Endodermal cell (in vitro differentiated cells): ENCODE data around the gene DCXR. TPM values are rescaled to one million over a fixed set of nuclear protein-coding genes. Genes with fewer than 3 reads are reported as not detected.

ENCODE experiments used
- DNase-seq: peaks from one replicate; pipeline ENCODE4 v3.0.0-alpha.2; 2017
- H3K27ac ChIP-seq: 2 replicates; pipeline ENCODE4 v1.5.1; 2013; ENCODE audit warnings: mild to moderate bottlenecking, low read depth, low read length, moderate library complexity
- H3K27me3 ChIP-seq: 2 replicates; pipeline ENCODE4 v1.6.1; 2013; ENCODE audit warnings: mild to moderate bottlenecking, low read length, moderate library complexity; ENCODE audit not compliant: insufficient read depth, control insufficient read depth, poor library complexity, severe bottlenecking
- H3K36me3 ChIP-seq: 2 replicates; pipeline ENCODE4 v1.7.0; 2013; ENCODE audit warnings: mild to moderate bottlenecking, low read length, moderate library complexity; ENCODE audit not compliant: control insufficient read depth, insufficient read depth
- H3K4me1 ChIP-seq: one replicate; pipeline ENCODE4 v1.7.0; 2013; ENCODE audit warnings: low read length; ENCODE audit not compliant: control insufficient read depth, insufficient read depth
- H3K4me3 ChIP-seq: 2 replicates; pipeline ENCODE4 v1.5.1; 2013; ENCODE audit warnings: mild to moderate bottlenecking, low read length, moderate library complexity
- H3K9ac ChIP-seq: 2 replicates; pipeline ENCODE4 v1.6.1; 2013; ENCODE audit warnings: mild to moderate bottlenecking, low read length, moderate library complexity; ENCODE audit not compliant: poor library complexity, severe bottlenecking; ENCODE audit errors: extremely low read depth
- H3K9me3 ChIP-seq: 2 replicates; pipeline ENCODE4 v1.6.1; 2013; ENCODE audit warnings: mild to moderate bottlenecking, low read length, moderate library complexity; ENCODE audit not compliant: control insufficient read depth
- H3K27ac Mint-ChIP-seq: 2 replicates; pipeline ENCODE4 v1.8.0; 2020; ENCODE audit warnings: mixed read lengths
- H3K27me3 Mint-ChIP-seq: 2 replicates; pipeline ENCODE4 v1.8.0; 2021; ENCODE audit warnings: mild to moderate bottlenecking, mixed read lengths; ENCODE audit not compliant: insufficient read depth
- H3K36me3 Mint-ChIP-seq: 2 replicates; pipeline ENCODE4 v1.8.0; 2020; ENCODE audit warnings: low read depth, mixed read lengths
- H3K4me1 Mint-ChIP-seq: 2 replicates; pipeline ENCODE4 v1.8.0; 2020; ENCODE audit warnings: mixed read lengths
- H3K4me3 Mint-ChIP-seq: 2 replicates; pipeline ENCODE4 v1.8.0; 2020; ENCODE audit warnings: mild to moderate bottlenecking, moderate library complexity, mixed read lengths
- H3K9me3 Mint-ChIP-seq: 2 replicates; pipeline ENCODE4 v1.8.0; 2020; ENCODE audit warnings: mild to moderate bottlenecking, mixed read lengths
- WGBS, 2 experiments: methylation state at CpG; one replicate each; pipeline versions ENCODE4 v1.1.5 to v1.1.7; 2013; ENCODE audit warnings: missing lambda C conversion rate in 2 of 2, mixed read lengths in 1 of 2; ENCODE audit not compliant: insufficient coverage in 1 of 2, insufficient read length in 1 of 2; 5-methylcytosine and 5-hydroxymethylcytosine counted together
- total RNA-seq, 2 donors: library from RNA; stranded (reverse); fragmentation: NEBNext Ultra II Directional in 1 of 2; extraction: Animal tissue kit (Norgen Biotek cat#: 25700) in 1 of 2; gene quantifications; 2 replicates in 1 of 2; 3 replicates in 1 of 2; pipeline ENCODE4 v1.2.1, GENCODE V29; 2021
- TF ChIP-seq, protein P1 (sequence below): fragments of 200-600 bp; sonication (generic); conservative IDR thresholded peaks from 2 replicates; pipeline ENCODE4 v1.5.0; 2021; ENCODE audit warnings: antibody characterized with exemption, mild to moderate bottlenecking

Gene DCXR
- total RNA-seq, 2 donors from 2014 or later, result 73.8 to 83.6 TPM

DNA sequence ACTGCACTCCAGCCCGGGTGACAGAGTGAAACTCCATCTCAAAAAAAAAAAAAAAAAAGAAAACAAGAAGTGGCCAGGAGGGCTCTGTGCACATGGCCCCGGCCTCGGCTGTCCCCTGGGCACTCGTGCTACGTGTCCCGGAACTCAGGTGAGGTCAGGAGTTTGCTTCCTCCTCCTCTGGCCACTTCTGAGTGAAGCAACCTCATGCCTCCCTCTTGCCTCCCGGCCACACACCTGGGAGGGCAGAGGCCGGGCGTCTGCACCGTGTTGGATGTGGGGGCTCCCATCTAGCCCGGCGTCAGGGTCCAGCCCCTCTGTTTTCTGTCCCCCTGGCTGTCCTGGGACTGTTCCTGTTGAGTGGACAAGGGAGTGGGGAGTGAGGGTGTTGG, 37.9 kb downstream of the DCXR start:
- H3K9me3 Mint-ChIP-seq, result no peaks in the 10 kb centered on the region
- no peak overlapping the region for H3K27ac ChIP-seq
- H3K9me3 ChIP-seq, result no peaks in the 10 kb centered on the region
- H3K27ac Mint-ChIP-seq, result no peak overlapping the region
- H3K4me3 ChIP-seq, result no peak overlapping the region
- WGBS, 2 experiments, result 95 to 100% methylated on average over 8 to 12 of the region's 12 CpGs
- H3K36me3 Mint-ChIP-seq, result peaks cover 12% of the 10 kb centered on the region
- no peaks in the 10 kb centered on the region for H3K27me3 Mint-ChIP-seq
- no peak overlapping the region for H3K9ac ChIP-seq
- H3K36me3 ChIP-seq, result no peaks in the 10 kb centered on the region
- H3K27me3 ChIP-seq, result no peaks in the 10 kb centered on the region
- DNase-seq, result no peak
- TF ChIP-seq, protein P1, sequence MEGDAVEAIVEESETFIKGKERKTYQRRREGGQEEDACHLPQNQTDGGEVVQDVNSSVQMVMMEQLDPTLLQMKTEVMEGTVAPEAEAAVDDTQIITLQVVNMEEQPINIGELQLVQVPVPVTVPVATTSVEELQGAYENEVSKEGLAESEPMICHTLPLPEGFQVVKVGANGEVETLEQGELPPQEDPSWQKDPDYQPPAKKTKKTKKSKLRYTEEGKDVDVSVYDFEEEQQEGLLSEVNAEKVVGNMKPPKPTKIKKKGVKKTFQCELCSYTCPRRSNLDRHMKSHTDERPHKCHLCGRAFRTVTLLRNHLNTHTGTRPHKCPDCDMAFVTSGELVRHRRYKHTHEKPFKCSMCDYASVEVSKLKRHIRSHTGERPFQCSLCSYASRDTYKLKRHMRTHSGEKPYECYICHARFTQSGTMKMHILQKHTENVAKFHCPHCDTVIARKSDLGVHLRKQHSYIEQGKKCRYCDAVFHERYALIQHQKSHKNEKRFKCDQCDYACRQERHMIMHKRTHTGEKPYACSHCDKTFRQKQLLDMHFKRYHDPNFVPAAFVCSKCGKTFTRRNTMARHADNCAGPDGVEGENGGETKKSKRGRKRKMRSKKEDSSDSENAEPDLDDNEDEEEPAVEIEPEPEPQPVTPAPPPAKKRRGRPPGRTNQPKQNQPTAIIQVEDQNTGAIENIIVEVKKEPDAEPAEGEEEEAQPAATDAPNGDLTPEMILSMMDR, result no peak
- H3K4me1 ChIP-seq, result no peaks in the 10 kb centered on the region
- no peak overlapping the region for H3K4me3 Mint-ChIP-seq
- no peaks in the 10 kb centered on the region for H3K4me1 Mint-ChIP-seq

DNA sequence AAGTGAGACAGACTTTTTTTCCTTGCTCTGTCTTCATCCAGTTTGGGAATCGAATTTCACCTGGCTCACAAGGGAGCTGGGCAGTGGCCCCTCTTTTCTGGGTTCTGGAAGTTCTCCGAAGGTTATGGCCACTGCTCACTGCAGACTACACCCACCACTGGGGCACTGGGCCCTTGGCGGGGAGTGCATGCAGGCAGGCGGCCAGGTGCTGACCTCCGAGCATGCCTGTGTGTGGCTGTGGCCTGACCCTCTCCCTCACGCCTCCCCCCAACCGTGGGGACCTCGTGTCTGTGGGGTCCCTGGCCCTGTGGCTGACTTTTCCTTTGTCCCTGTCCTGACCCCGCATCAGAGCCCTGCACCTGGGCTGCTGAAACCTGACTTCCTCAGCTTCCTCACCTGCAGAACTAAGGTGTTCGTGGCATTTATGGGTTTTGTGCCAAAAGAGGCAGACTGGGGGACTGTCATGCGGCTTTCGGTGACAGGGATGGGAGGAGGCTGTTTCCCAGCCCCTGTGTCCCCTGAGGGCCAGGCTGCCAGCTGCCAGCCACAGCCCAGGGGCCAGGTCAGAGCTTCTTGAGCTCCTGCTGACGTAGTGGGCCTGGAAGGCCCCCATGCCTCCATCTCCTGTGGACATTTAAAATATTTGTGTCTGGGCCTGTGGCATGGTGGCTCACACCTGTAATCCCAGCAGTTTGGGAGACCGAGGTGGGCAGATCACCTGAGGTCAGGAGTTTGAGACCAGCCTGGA, 38.6 kb downstream of the DCXR start:
- no peaks in the 10 kb centered on the region for H3K36me3 ChIP-seq
- no peaks in the 10 kb centered on the region for H3K27me3 ChIP-seq
- TF ChIP-seq, protein P1, result no peak
- WGBS, 2 experiments, result 92% methylated on average over 8 to 14 of the region's 14 CpGs
- Mint-ChIP-seq H3K27me3 (no peaks in the 10 kb centered on the region), H3K4me3 (no peak overlapping the region), H3K4me1 (no peaks in the 10 kb centered on the region), H3K27ac (no peak overlapping the region), H3K9me3 (no peaks in the 10 kb centered on the region), H3K36me3 (peaks cover 12% of the 10 kb centered on the region)
- no peaks in the 10 kb centered on the region for H3K9me3 ChIP-seq
- no peak for DNase-seq
- H3K27ac ChIP-seq, result no peak overlapping the region
- H3K9ac ChIP-seq, result no peak overlapping the region
- no peak overlapping the region for H3K4me3 ChIP-seq
- no peaks in the 10 kb centered on the region for H3K4me1 ChIP-seq

DNA sequence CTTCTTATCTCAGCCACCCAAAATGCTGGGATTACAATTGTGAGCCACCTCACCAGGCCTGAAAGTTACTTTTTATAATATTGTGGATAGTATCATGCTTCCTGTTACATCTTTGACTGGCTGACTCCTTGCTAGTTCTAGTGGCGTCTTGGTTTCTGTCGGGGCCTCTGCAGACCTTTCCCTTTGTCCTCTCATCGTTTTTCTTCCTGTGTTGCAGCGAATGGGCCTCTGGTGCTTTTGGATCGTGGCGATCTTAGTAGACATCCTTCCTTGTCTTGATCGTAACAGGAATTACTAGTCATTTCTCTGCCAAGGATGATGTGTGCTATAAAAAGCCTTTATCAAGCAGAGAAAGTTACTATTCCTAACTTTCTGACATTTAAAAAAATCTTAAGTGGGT, 39.3 kb downstream of the DCXR start:
- no peak overlapping the region for H3K4me3 Mint-ChIP-seq
- peaks cover 12% of the 10 kb centered on the region for H3K36me3 Mint-ChIP-seq
- H3K9ac ChIP-seq, result no peak overlapping the region
- H3K27ac ChIP-seq, result no peak overlapping the region
- TF ChIP-seq, protein P1, result no peak
- H3K9me3 ChIP-seq, result no peaks in the 10 kb centered on the region
- no peak for DNase-seq
- no peak overlapping the region for H3K27ac Mint-ChIP-seq
- H3K9me3 Mint-ChIP-seq, result no peaks in the 10 kb centered on the region
- no peaks in the 10 kb centered on the region for H3K4me1 ChIP-seq
- no peaks in the 10 kb centered on the region for H3K4me1 Mint-ChIP-seq
- H3K27me3 ChIP-seq, result no peaks in the 10 kb centered on the region
- 92 to 96% methylated on average over 4 to 7 of the region's 7 CpGs for WGBS, 2 experiments
- no peak overlapping the region for H3K4me3 ChIP-seq
- H3K27me3 Mint-ChIP-seq, result no peaks in the 10 kb centered on the region
- H3K36me3 ChIP-seq, result no peaks in the 10 kb centered on the region
